CD14-positive monocyte (primary cell): Measurements from ENCODE around the gene GJB6. TPM values are rescaled to one million over a fixed set of nuclear protein-coding genes. Genes with fewer than 3 reads are reported as not detected.
A peak's percentile ranks its signal among the peaks of the same experiment; 100 is the strongest.

Experiments used
- DNase-seq, 3 donors: peaks; one replicate each; pipeline ENCODE4 v3.0.0-alpha.2; 2011 to 2022
- H2AFZ ChIP-seq: 2 replicates; pipeline ENCODE4 v1.6.0; 2012; ENCODE audit warnings: mild to moderate bottlenecking, low read depth, low read length, inconsistent platforms; ENCODE audit not compliant: insufficient read depth, poor library complexity, severe bottlenecking
- H3K27ac ChIP-seq, 2 donors: 1 replicate in 1 of 2; 2 replicates in 1 of 2; pipeline ENCODE4 v1.5.1; 2012 to 2013; ENCODE audit warnings: low read length in 2 of 2, control low read depth in 1 of 2, inconsistent platforms in 1 of 2, low read depth in 1 of 2, mild to moderate bottlenecking in 1 of 2
- H3K27me3 ChIP-seq, 2 donors: one replicate each; pipeline versions ENCODE4 v1.6.0 to v1.6.1; 2011 to 2013; ENCODE audit warnings: low read length in 2 of 2; ENCODE audit not compliant: control insufficient read depth in 2 of 2, insufficient read depth in 2 of 2
- H3K36me3 ChIP-seq, 2 donors: replicated peaks in 1 of 2; 1 replicate in 1 of 2; 2 replicates in 1 of 2; pipeline versions ENCODE4 v1.5.1 to v1.6.1; 2012 to 2013; ENCODE audit warnings: low read length in 2 of 2, control low read depth in 1 of 2, inconsistent platforms in 1 of 2, mild to moderate bottlenecking in 1 of 2; ENCODE audit not compliant: insufficient read depth in 2 of 2, control insufficient read depth in 1 of 2
- H3K4me1 ChIP-seq, 2 donors: 1 replicate in 1 of 2; 2 replicates in 1 of 2; pipeline versions ENCODE4 v1.5.1 to v1.6.1; 2012 to 2013; ENCODE audit warnings: low read length in 2 of 2, control low read depth in 1 of 2, inconsistent platforms in 1 of 2, mild to moderate bottlenecking in 1 of 2, moderate library complexity in 1 of 2; ENCODE audit not compliant: insufficient read depth in 2 of 2, control insufficient read depth in 1 of 2
- H3K4me2 ChIP-seq: replicated peaks from 2 replicates; pipeline ENCODE3; 2012; ENCODE audit warnings: low read length, moderate library complexity, mild to moderate bottlenecking; ENCODE audit not compliant: poor library complexity, severe bottlenecking; ENCODE audit errors: extremely low read depth
- H3K4me3 ChIP-seq, 3 experiments: fragments of 200-600 bp in 1 of 3; sonication (generic) in 1 of 3; replicated peaks in 1 of 3; 1 replicate in 2 of 3; 2 replicates in 1 of 3; pipeline ENCODE4 v1.5.1; 2011 to 2013; ENCODE audit warnings: low read length in 3 of 3, mild to moderate bottlenecking in 3 of 3, control low read depth in 2 of 3, low read depth in 2 of 3, inconsistent platforms in 1 of 3, moderate library complexity in 1 of 3
- H3K79me2 ChIP-seq: 2 replicates; pipeline ENCODE4 v1.6.0; 2012; ENCODE audit warnings: mild to moderate bottlenecking, control low read depth, inconsistent platforms, low read length, moderate library complexity; ENCODE audit not compliant: insufficient read depth
- H3K9ac ChIP-seq: 2 replicates; pipeline ENCODE4 v1.6.0; 2017; ENCODE audit warnings: low read length, mild to moderate bottlenecking; ENCODE audit not compliant: insufficient read depth, poor library complexity, severe bottlenecking
- H3K9me3 ChIP-seq, 2 donors: replicated peaks in 1 of 2; 1 replicate in 1 of 2; 2 replicates in 1 of 2; pipeline versions ENCODE4 v1.5.1 to v1.6.1; 2012 to 2013; ENCODE audit warnings: low read length in 2 of 2, control low read depth in 1 of 2; ENCODE audit not compliant: control insufficient read depth in 1 of 2, insufficient read depth in 1 of 2
- H4K20me1 ChIP-seq: 2 replicates; pipeline ENCODE4 v1.6.0; 2012; ENCODE audit warnings: mild to moderate bottlenecking, low read length, control low read depth, moderate library complexity; ENCODE audit not compliant: insufficient read depth
- H3K27ac Mint-ChIP-seq, 7 donors: one replicate each; pipeline ENCODE4 v1.8.0; 2020; ENCODE audit warnings: mild to moderate bottlenecking in 7 of 7, mixed read lengths in 7 of 7, moderate library complexity in 6 of 7, inconsistent platforms in 2 of 7
- H3K27me3 Mint-ChIP-seq, 3 donors: one replicate each; pipeline ENCODE4 v1.8.0; 2021 to 2022; ENCODE audit warnings: low read depth in 3 of 3, mild to moderate bottlenecking in 3 of 3, mixed read lengths in 3 of 3, moderate library complexity in 3 of 3, inconsistent platforms in 1 of 3
- H3K36me3 Mint-ChIP-seq, 2 donors: one replicate each; pipeline ENCODE4 v1.8.0; 2020; ENCODE audit warnings: mixed read lengths in 2 of 2, inconsistent platforms in 1 of 2, mild to moderate bottlenecking in 1 of 2
- H3K4me1 Mint-ChIP-seq: one replicate; pipeline ENCODE4 v1.8.0; 2020; ENCODE audit warnings: mild to moderate bottlenecking, mixed read lengths
- H3K4me3 Mint-ChIP-seq, 2 donors: one replicate each; pipeline ENCODE4 v1.8.0; 2020; ENCODE audit warnings: mild to moderate bottlenecking in 2 of 2, mixed read lengths in 2 of 2, moderate library complexity in 1 of 2
- H3K9me3 Mint-ChIP-seq, 7 donors: one replicate each; pipeline ENCODE4 v1.8.0; 2020 to 2022; ENCODE audit warnings: mixed read lengths in 7 of 7, mild to moderate bottlenecking in 6 of 7, moderate library complexity in 6 of 7, inconsistent platforms in 2 of 7
- CTCF ChIP-seq: fragments of 200-600 bp; IDR thresholded peaks from one replicate; pipeline ENCODE4 v1.8.0; 2022; ENCODE audit warnings: antibody characterized with exemption, mild to moderate bottlenecking
- WGBS: methylation state at CpG from one replicate; pipeline ENCODE4 v1.1.5; 2013; ENCODE audit warnings: missing lambda C conversion rate; ENCODE audit not compliant: insufficient coverage; 5-methylcytosine and 5-hydroxymethylcytosine counted together
- intact Hi-C, 2 donors: fragments of 100-400 bp; cut with micrococcal nuclease; formaldehyde crosslinking; loops; one replicate each; pipeline versions ENCODE4 v1.15.0 to v1.15.1; 2023
- polyA plus RNA-seq, 3 donors: library from polyadenylated mRNA; depleted of rRNA in 1 of 3; unstranded in 2 of 3; stranded (reverse) in 1 of 3; fragments of 300-500 nt in 2 of 3; fragments of >200 nt in 1 of 3; fragmentation: Illumina TruSeq in 2 of 3; gene quantifications; 1 replicate in 2 of 3; 2 replicates in 1 of 3; pipeline ENCODE4 v1.2.3, GENCODE V29; 2012 to 2021

GJB6 gene
- polyA plus RNA-seq, 3 donors, result 0.32 TPM; not detected in 2

DNA sequence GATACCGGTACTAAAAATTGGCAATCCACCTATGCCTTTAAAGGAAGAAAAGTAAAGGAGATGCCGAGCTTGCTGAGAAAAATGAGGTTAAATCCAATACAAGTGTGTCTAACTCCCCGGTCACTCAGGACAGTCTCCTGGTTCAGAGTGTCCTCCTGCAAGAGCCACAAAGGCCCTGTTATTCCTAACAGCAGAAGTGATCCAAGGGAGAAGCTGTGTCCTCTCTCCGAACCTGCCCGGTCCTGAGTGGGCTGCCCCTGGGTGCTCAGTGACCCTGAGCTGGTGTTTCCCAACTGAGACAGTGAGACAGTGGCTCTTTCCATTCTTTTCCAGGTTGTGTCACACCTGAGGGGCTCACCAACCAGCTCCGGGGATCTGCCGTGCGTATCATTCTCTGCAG, 4.8 kb downstream of the GJB6 start:
- no peak overlapping the region for H2AFZ ChIP-seq
- H3K4me1 ChIP-seq, result peaks cover 24 to 26% of the 10 kb centered on the region in 2 donors
- Mint-ChIP-seq H3K27ac (no peak overlapping the region), H3K36me3 (peaks cover 5 to 20% of the 10 kb centered on the region in 2 donors), H3K27me3 (peaks cover 22 to 28% (median 25%) of the 10 kb centered on the region in 3 donors), H3K9me3 (peaks cover 0 to 5% (median 2%) of the 10 kb centered on the region in 7 donors), H3K4me3 (no peak overlapping the region), H3K4me1 (peaks cover 29% of the 10 kb centered on the region)
- DNase-seq, result no peak
- no peak for TF ChIP-seq CTCF
- H3K79me2 ChIP-seq, result no peaks in the 10 kb centered on the region
- H3K27me3 ChIP-seq, result peaks cover 22 to 28% of the 10 kb centered on the region in 2 donors
- intact Hi-C loops, result no loop called here
- no peak overlapping the region for H3K4me2 ChIP-seq
- 99% methylated on average over 7 of the region's 8 CpGs for WGBS
- H3K27ac ChIP-seq, result no peak overlapping the region
- H3K9me3 ChIP-seq, result peaks cover 0 to 2% of the 10 kb centered on the region in 2 donors
- no peaks in the 10 kb centered on the region for H3K36me3 ChIP-seq
- H3K4me3 ChIP-seq, result no peak overlapping the region
- H4K20me1 ChIP-seq, result no peaks in the 10 kb centered on the region
- no peak overlapping the region for H3K9ac ChIP-seq

DNA sequence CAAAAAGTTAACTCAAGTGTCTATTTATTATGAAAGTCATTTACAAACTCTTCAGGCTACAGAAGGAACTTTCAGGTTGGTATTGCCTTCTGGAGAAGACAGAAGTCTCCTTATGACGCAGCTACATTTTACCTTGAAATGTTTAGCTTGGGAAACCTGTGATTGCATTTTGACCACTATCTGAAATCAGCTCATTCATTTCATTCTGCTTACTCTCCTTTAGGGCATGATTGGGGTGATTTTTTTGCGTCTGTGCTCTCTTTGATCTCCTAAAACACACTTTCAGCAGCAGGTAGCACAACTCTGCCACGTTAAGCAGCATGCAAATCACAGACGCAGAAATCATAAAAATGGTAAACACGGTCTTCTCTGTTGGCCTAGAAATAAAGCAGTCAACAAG, 9.6 kb downstream of the GJB6 start:
- no peaks in the 10 kb centered on the region for H4K20me1 ChIP-seq
- Mint-ChIP-seq H3K4me1 (peaks cover 43% of the 10 kb centered on the region), H3K36me3 (peaks cover 5 to 8% of the 10 kb centered on the region in 2 donors), H3K4me3 (no peak overlapping the region), H3K9me3 (no peaks in the 10 kb centered on the region), H3K27ac (peak overlapping the region; percentile 59 to 97 (median 88)), H3K27me3 (peaks cover 0 to 2% (median under 1%) of the 10 kb centered on the region in 3 donors)
- peak in 2 of 3 donors; percentile 14 to 15 for DNase-seq
- H3K27ac ChIP-seq, result peak overlapping the region in 1 of 2 donors; percentile 86
- intact Hi-C loops, result no loop called here
- H3K27me3 ChIP-seq, result no peaks in the 10 kb centered on the region
- H3K9me3 ChIP-seq, result no peaks in the 10 kb centered on the region
- WGBS, result 89% methylated on average over 3 of the region's 5 CpGs
- no peak overlapping the region for H3K4me3 ChIP-seq
- no peaks in the 10 kb centered on the region for H3K79me2 ChIP-seq
- no peak overlapping the region for H3K4me2 ChIP-seq
- H3K36me3 ChIP-seq, result no peaks in the 10 kb centered on the region
- no peak overlapping the region for H3K9ac ChIP-seq
- H2AFZ ChIP-seq, result peak overlapping the region; percentile 4
- no peak for TF ChIP-seq CTCF
- peaks cover 40 to 42% of the 10 kb centered on the region in 2 donors for H3K4me1 ChIP-seq
